ENCODE measurements around the gene CTTNBP2.

CTTNBP2 gene, protein sequence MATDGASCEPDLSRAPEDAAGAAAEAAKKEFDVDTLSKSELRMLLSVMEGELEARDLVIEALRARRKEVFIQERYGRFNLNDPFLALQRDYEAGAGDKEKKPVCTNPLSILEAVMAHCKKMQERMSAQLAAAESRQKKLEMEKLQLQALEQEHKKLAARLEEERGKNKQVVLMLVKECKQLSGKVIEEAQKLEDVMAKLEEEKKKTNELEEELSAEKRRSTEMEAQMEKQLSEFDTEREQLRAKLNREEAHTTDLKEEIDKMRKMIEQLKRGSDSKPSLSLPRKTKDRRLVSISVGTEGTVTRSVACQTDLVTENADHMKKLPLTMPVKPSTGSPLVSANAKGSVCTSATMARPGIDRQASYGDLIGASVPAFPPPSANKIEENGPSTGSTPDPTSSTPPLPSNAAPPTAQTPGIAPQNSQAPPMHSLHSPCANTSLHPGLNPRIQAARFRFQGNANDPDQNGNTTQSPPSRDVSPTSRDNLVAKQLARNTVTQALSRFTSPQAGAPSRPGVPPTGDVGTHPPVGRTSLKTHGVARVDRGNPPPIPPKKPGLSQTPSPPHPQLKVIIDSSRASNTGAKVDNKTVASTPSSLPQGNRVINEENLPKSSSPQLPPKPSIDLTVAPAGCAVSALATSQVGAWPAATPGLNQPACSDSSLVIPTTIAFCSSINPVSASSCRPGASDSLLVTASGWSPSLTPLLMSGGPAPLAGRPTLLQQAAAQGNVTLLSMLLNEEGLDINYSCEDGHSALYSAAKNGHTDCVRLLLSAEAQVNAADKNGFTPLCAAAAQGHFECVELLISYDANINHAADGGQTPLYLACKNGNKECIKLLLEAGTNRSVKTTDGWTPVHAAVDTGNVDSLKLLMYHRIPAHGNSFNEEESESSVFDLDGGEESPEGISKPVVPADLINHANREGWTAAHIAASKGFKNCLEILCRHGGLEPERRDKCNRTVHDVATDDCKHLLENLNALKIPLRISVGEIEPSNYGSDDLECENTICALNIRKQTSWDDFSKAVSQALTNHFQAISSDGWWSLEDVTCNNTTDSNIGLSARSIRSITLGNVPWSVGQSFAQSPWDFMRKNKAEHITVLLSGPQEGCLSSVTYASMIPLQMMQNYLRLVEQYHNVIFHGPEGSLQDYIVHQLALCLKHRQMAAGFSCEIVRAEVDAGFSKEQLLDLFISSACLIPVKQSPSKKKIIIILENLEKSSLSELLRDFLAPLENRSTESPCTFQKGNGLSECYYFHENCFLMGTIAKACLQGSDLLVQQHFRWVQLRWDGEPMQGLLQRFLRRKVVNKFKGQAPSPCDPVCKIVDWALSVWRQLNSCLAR (N-terminal part only)

GRCh38 chr7:117873310-117874190 lies at the start of gene CTTNBP2:
Gene CTTNBP2, minus strand, starts transcription at chr7:117873441. Its CDS starts 26 bp downstream, at chr7:117873415.
- no peak for DNase-seq (ENCODE audit: low read depth in 2 of 2)

- no peak for DNase-seq (ENCODE audit: low read depth in 2 of 2)
These were observed 43.1 kb upstream of the CTTNBP2 start for GRCh38 chr7:117916309-117916708.

DNA sequence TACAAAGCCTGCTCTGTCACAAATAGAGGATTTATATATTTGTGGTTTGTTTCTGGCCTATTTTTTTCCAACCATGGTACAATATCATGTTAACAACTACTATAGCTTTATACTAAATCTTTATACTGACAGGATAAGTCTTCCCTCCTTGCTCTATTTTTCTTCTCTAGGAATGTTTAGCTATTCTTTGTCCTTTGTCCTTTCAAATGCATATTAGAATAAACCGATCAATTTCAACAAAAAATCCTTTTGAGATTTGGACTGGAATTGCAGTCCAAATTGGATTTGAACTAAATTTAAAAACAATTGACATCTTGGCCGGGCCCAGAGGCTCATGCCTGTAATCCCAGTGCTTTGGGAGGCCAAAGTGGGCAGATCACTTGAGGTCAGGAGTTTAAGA lies 39.2 kb upstream of the CTTNBP2 start:
- DNase-seq (ENCODE audit: low read depth in 2 of 2), result no peak

DNA sequence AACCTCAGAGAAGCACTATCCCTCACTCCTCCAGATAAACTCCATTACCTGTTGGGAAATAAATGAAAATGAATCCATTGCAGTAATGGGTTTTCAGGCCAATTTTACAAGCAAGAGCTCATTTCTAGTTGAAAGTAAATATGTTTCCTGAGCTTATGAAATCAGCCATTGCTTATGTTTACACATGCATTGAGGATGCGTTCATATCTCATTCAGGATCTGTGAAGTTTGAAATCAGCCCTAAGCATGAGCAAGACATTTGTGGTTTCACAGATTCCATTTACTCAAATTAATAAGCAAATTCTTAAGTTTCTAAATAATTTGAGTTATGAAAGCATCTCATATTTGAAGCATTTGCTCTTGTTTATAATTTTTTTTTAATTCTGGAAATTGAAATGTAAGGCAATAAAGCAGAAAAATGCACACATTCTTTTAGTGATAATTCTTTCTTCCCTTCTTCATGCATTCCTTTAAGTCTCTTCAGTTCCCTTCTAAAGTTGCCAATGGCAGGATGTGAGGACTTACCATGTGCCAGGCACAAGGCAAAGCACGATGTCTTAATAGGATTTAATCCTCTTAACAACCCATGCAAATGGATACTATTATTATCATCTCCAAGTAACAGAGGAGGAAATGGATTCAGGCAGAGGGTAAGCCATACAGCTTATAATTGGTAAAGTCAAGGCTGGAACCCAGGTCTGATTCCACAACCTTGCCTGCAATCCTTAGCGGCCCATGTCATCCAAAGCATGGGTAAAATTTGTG lies 35.0 kb upstream of the CTTNBP2 start:
- DNase-seq (ENCODE audit: low read depth in 2 of 2), result no peak

DNA sequence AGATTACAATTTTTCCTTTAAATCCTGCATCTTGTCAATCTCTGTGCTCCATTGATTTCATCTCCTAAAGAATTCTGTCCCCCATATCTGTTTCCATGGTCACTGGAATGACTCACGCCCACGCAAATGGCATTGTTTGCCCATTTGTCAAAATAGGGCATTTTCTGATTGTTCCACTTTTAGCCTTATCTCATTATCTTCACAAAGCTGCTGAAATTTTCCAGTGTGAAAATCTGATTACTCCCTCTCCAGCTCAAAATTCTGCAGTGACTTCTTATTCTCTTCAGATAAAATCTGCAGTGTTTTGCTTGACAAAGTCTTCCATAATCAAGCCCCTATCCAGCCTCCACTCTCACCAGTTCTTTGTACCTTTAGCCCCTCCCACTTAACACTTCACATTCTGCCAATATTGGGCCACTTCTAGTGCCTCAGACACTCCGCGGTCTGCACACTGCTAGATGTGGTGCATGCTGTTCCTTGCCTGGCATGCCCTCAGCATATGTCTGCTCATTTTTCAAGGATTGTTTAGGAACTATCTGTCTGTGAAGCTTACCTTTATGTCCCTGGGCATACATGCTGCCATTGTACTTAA lies 33.9 kb upstream of the CTTNBP2 start:
- DNase-seq (ENCODE audit: low read depth in 2 of 2), result no peak

GRCh38 chr7:117902314-117902889 lies 29.2 kb upstream of the CTTNBP2 start:
- DNase-seq (ENCODE audit: low read depth in 2 of 2), result no peak

- no peak for DNase-seq (ENCODE audit: low read depth in 2 of 2)
These were observed 28.0 kb upstream of the CTTNBP2 start for GRCh38 chr7:117901089-117901797.

DNA sequence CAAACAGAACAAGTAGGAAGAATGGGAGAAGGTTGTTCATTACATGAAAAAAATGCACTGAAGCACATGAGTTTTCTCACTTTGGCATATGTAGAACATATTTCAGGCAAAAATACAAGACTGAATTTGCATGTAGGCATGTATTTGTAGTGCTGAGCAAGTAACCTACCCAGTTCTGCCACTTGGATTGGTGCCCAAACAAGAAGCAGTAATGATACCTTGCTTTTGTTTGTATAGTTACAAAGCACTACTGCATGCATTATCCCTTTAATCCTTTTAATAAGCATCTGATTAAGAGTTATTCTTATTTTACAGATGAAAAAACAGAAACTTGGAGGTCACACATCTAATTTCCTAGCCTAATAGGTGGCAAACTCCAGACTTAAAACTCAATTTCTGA lies 23.1 kb upstream of the CTTNBP2 start:
- no peak for DNase-seq (ENCODE audit: low read depth in 2 of 2)

DNA sequence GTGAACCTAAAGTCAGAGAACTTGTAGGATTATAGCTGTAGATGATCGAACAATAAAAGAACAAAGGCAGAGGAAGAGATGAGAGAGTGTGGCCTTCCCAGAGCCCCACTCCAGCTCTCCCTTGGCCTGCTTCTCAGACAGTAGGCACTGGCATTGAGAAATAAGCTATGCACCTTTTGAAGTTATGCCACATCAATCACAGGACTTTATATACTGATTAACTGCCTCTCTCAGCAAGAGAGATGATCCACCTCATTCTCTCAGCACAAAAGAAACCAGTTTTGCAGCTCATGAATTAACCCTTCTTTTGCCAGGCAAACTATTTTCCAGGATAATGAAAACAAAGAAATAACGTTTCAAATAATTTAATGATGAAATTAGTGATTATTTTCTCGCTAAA lies 22.0 kb upstream of the CTTNBP2 start:
- DNase-seq (ENCODE audit: low read depth in 2 of 2), result no peak

DNA sequence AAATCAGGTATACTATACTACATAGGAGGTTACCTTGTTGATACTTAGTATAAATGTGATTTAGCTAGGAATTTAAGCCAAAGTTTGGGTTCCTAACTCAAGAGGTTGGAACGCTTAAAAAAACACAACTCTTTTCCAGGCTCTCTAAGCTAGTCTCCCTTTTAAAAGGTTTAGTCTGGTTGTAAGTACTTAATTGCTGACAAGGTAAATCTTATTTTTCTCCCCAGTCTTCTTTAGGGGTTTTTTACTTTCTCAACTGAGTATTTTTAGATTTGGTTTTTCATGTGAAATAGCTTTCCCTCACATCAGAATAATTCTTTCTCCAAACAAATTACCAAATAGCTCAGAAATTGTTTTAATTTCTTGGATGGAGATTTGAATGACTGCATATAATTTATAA lies 20.8 kb upstream of the CTTNBP2 start:
- no peak for DNase-seq (ENCODE audit: low read depth in 2 of 2)

DNA sequence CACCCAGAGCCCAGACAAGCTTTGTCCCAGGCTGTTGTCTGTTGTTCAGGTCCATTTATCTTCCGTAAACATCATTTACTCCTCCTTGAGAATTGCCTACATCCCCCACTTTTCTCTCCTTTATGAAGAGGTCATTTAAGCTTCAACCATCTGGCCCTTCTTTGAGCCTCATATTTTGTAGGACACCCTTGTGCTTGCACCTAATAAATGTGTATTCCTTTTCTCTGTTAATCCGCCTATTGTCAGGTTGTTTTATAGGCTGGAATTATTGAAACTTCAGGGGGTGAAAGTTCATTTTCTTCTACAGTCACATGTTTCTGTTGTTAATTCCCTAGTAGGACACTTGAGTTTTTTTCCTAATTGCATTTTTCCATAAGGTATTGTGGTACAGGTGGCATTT lies 19.6 kb upstream of the CTTNBP2 start:
- DNase-seq (ENCODE audit: low read depth in 2 of 2), result no peak

- no peak for DNase-seq (ENCODE audit: low read depth in 2 of 2)
These were observed 16.4 kb upstream of the CTTNBP2 start for GRCh38 chr7:117889611-117890010.

DNA sequence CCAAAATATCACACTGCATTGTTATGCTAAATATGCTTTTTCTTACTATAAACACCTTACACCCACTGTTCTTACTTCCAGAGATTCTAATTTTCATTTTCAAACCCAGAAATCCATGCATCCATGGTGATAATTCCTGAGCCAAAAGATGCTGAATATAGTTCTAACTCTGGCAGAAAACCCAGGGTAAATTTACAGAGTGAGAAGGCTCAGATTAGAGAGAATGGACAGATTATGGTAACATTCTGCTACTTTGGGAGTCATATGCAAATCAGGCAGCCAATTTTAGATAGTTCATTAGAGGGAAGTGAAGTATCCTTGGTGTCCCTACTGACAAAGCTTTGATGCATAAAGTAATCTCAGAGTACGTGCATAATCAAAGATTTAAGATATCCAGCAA lies 15.4 kb upstream of the CTTNBP2 start:
- no peak for DNase-seq (ENCODE audit: low read depth in 2 of 2)

- no peak for DNase-seq (ENCODE audit: low read depth in 2 of 2)
These were observed 9.4 kb upstream of the CTTNBP2 start for GRCh38 chr7:117882594-117882993.

DNA sequence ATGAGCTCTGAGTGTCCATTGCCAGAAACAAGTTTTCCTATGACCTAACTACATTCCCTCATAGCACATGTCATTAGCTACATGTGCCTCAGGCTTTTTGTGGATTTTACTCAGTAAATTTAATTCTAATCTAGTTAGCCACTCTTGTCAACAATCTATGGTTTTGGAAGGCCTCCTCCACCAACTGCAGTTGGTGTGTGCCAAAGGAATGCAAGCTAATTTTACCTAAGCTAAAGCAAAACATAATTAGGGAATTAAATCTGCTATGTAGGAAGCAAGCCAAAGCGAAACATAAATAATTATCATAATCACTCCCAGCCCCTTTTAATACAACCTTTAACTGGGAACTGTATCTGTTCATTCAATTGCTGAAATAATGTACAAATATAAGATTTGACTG lies 3.5 kb upstream of the CTTNBP2 start:
- DNase-seq (ENCODE audit: low read depth in 2 of 2), result no peak

DNA sequence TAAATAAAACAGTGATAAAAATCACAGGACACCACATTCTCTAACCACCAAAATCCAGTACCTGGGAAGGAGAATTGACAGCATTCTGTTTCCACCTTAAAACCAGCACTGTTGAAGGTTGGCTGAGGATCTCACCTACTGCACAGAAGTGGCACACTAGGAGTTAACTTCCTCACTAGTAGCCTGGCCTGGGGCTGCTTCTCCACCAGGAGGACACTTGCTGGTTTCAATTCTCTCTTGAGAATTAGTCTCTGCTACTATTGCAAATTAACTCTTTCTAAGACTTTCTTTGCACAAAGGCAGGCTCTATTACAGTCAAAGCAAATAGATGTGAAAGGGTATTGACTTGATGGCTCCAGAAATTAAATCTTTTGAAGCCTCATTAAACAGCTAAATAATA lies 2.3 kb upstream of the CTTNBP2 start:
- DNase-seq (ENCODE audit: low read depth in 2 of 2), result no peak

DNA sequence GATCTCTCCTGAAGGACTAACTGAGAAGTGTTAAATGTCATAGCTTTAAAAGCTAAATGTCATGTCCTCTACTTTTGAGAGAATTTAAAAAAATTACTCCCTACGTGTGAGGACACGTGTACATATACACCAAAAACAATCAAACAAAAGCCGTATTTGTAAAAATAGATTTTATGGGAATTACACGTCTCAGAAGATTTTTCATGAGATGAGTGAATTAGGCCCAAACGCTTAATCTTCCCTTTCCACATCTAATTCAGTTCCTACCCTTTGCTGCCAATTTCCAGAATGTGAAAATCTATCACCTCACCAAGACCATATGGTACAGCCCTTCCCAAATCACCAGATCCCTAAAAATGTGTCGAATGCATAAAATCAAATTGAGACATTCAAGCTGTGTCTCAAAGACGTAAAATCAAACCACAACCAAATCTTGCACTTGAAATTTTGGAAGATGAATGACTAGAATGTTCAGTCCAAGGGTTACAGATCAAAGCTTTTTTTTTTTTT lies 1.0 kb upstream of the CTTNBP2 start:
- DNase-seq (ENCODE audit: low read depth in 2 of 2), result no peak

DNA sequence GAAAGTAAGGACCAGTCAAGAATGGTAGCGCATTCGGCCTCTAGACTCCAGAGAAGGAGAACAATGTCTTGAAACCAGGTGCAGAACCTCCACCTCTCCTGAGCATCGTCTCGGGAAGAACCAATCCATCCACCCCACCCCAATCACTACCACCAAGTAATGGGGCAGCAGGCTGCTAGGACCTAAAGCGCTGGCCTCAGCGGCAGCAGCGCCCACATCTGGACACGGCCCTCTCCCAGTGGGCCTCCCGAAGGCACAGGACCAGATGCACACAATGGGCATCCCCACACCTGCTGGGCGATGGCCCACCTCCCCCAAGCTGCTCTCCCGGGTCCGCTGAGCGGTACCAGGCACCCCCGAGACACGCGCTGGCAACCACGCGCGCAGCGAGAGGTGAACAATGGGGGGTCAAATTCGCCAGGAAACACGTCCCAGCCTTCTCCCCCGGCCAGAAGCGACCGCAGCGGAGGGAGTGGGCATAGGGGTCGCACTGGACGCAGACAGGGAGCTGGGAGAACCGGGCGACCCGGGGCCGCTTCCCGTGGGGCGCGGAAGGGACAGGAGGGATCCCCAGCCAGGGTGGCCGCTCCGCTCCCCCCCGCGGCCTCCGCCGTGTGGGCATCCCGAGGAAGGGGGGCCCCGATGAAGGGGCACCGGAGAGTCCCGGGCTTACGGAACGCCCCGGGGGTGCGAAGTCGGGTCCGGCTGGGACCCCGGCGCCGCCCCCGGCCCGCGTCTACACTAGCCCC lies 506 bp downstream of the CTTNBP2 start:
- no peak for DNase-seq (ENCODE audit: low read depth in 2 of 2)
